ENCODE results near the gene GGT6.

DNA sequence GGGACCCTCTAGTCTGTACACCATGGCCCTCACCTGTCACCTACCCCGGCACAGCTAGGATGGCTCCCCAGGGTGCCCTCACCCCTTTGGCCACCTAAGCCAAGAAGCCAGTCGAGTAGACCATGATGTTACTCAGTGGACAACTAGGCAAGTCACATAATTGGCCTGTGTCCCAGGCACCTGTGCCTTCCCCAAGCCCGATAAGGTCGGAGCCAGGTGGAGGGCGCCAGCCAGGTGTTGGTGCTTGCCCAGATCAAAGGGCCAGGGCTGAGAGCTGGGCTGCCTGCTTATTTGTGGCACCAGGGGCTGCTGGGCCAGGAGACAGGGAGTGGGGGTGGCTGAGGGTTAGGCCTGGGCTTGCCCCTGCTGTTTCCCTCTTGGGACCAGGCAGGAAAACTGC lies 44.9 kb downstream of the GGT6 start:
- TF ChIP-seq POLR2A (IDR thresholded peaks at IDR 0.05; ENCODE audit: low read depth, low read length) = no peak
- TF ChIP-seq POLR2AphosphoS5 (IDR thresholded peaks at IDR 0.05; ENCODE audit: low read depth, low read length) = no peak
